ENCODE data around the gene TNFAIP3. TPM values are rescaled to one million over a fixed set of nuclear protein-coding genes. Genes with fewer than 3 reads are reported as not detected.

The TNFAIP3 gene
- total RNA-seq, 4 donors from 2014 or later = 14.4 to 36.2 (median 19.6) TPM

- no peak for DNase-seq
- intact Hi-C loops (cut with DNase I; ENCODE audit: low total_unique reads) = no loop called here
- Histone ChIP-seq H3K27ac (no peak overlapping the region), H3K9me3 (no peaks in the 10 kb centered on the region), H3K4me3 (no peak overlapping the region), H3K4me1 (no peaks in the 10 kb centered on the region), H3K36me3 (no peaks in the 10 kb centered on the region), H3K27me3 (no peaks in the 10 kb centered on the region)
- TF ChIP-seq CTCF (IDR thresholded peaks at IDR 0.05) = no peak
- no peak for TF ChIP-seq POLR2A (IDR thresholded peaks at IDR 0.05)
Measured at GRCh38 chr6:137902699-137903098, 35.6 kb downstream of the TNFAIP3 start.

- Histone ChIP-seq H3K27ac (no peak overlapping the region), H3K9me3 (no peaks in the 10 kb centered on the region), H3K27me3 (no peaks in the 10 kb centered on the region), H3K36me3 (no peaks in the 10 kb centered on the region), H3K4me3 (no peak overlapping the region), H3K4me1 (no peaks in the 10 kb centered on the region)
- TF ChIP-seq POLR2A (IDR thresholded peaks at IDR 0.05) (no peak), CTCF (IDR thresholded peaks at IDR 0.05) (no peak)
- DNase-seq = no peak
- intact Hi-C loops (cut with DNase I; ENCODE audit: low total_unique reads) = no loop called here
Measured at GRCh38 chr6:137903274-137903932, 36.3 kb downstream of the TNFAIP3 start.

DNA sequence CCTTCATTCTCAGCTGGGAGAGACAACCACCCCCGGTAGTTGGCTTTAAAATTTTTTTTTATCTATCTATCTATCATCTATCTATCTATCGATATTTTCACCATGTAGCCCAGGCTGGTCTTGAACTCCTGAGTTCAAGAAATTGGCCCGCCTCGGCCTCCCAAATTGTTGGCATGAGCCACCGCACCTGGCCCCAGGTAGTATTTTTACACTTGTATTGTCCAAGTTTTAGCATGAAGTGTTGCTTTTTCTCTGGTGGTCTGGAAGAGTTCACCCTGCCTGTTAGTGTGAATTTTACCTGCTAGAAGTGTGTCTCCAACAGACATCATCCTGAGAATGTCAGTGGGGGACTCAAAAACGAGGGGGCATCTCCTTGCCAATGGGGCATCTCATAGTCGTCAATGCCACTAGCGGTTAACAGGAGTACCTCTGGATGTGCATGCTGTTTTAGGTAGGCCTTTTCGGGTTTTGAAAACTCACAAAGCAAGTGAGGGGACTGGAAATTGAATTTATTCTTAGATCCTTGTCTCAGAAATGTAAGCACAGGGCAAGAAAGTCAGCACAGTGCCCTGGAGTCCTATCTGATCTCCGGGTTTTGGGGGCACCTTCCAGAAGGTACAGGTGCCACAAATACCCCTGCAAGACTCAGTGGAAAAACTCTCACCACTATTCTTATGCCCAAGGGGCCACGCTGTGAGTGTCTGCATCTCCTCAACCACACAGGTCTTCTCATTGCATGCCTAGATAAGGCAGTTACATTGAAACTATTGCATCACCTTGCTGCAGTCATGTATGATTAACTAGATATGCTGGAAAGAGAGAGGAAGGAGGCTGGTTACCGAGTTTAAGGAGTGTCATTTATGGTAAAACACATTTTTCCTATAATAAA is 37.1 kb downstream of the TNFAIP3 start:
- no peak overlapping the region for H3K27ac ChIP-seq
- H3K27me3 ChIP-seq = no peaks in the 10 kb centered on the region
- DNase-seq = no peak
- intact Hi-C loops (cut with DNase I; ENCODE audit: low total_unique reads) = no loop called here
- TF ChIP-seq POLR2A (IDR thresholded peaks at IDR 0.05) = no peak
- no peak for TF ChIP-seq CTCF (IDR thresholded peaks at IDR 0.05)
- H3K4me3 ChIP-seq = no peak overlapping the region
- no peaks in the 10 kb centered on the region for H3K4me1 ChIP-seq
- H3K36me3 ChIP-seq = no peaks in the 10 kb centered on the region
- no peaks in the 10 kb centered on the region for H3K9me3 ChIP-seq

- Histone ChIP-seq H3K36me3 (no peaks in the 10 kb centered on the region), H3K4me1 (no peaks in the 10 kb centered on the region), H3K9me3 (no peaks in the 10 kb centered on the region), H3K27me3 (no peaks in the 10 kb centered on the region), H3K4me3 (no peak overlapping the region), H3K27ac (no peak overlapping the region)
- TF ChIP-seq CTCF (IDR thresholded peaks at IDR 0.05) (no peak), POLR2A (IDR thresholded peaks at IDR 0.05) (no peak)
- intact Hi-C loops (cut with DNase I; ENCODE audit: low total_unique reads) = no loop called here
- DNase-seq = no peak
Measured at GRCh38 chr6:137904822-137905617, 38.0 kb downstream of the TNFAIP3 start.

All from uterus (tissue), 4 donors.